Hepatic stellate cell (primary cell): ENCODE results near the gene C2CD2.

Experiments
- DNase-seq: peaks from one replicate; pipeline ENCODE4 v3.0.0; 2011; ENCODE audit warnings: low spot score

Gene C2CD2

DNA sequence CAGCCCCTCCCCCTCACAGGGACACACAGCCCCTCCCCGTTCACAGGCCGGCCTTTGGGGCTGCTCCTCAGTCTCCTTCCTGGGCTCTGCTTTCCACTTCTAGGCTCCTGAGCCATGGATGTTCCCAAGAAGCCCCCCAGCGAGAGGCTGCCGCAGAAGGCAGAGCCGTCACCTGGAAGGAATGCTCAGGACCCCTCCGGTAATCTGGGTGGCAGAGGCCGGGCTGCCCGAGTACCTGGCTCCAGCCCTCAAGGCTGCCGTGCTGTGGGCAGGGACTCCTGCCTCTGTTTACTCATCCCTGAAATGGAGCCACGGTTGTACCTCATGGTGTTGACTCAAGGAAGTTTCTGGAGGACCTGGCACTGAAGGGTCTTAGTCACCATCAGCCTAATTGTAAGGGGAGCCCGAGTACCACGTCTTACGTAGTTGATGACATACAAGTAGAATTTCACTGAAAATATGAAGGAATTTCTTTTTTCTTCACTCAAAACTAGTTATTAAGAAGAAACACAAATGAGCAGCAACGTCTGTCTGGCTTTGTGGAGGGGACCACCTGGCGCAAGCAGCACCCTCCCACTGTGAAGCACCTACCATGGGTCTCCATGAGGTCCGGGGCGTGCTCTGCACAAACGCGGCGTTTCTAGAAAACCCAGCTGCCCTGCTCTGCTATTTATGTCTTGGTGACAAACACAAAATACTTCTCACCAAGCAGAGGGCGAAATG is 108.3 kb downstream of the C2CD2 start:
- DNase-seq, result no peak

DNA sequence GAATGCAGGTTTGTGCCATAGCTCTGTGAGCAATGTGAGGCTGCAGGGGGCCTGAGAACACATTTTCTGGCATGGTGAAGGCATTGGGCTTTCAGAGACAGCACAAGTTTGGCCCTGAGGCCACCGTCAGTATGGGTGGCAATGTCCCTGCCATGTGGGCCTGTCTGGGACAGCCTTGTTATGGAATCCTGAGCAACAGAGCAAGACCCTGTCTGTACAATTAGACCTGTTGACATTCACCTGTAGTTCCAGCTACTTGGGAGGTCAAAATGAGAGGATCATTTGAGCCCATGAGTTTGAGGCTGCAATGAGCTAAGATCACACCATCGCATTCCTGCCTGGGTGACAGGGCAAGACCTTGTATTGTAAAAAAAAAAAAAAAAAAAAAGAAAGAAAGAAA is 110.2 kb downstream of the C2CD2 start:
- DNase-seq, result no peak

DNA sequence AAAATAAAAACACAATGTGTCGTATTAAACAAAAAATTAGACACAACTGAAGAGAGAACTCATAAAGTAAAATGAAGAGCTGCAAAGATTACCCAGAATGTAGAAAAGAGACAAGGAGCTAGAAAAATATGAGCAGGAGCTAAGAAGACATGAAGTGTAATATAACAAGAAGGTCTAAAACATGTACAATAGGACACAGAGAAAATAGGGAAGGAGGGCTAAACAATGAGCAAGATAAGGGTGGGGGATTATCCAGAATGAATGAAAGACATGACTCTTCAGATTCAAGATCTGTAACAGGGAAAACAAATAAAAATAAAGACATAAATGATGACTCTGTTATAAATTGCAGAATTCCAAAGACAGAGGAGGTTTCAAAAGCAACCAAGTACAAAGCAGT is 112.9 kb downstream of the C2CD2 start:
- no peak for DNase-seq

DNA sequence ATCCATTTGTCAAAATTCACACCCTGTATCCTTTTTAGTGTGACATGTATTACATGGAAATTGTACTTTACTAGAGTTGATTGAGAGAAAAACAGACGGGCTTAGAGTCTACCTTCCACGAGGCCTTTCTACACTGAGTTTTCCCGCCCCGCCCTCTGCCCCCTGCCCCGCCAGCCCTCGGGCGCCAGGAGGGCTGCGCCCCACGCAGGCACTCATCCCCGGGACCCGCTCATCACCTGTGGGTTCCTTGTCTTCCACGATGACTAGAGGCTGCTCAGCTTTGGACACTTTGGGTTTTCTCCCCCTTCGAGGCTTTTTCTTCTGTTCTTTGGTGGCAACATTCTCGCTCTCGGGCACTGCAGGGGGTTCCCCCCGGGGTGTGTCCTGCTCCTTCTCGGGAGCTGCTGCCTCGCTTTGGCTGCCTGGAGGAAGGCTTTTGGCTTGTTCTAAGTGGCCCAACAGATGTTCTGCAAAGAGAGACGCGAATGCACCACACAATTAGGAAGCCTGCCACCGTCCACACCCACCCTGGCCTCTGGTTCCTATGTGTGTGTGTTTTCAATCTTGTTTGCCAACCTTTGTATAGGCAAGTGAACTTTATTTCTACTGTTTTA is 114.3 kb downstream of the C2CD2 start:
- no peak for DNase-seq

DNA sequence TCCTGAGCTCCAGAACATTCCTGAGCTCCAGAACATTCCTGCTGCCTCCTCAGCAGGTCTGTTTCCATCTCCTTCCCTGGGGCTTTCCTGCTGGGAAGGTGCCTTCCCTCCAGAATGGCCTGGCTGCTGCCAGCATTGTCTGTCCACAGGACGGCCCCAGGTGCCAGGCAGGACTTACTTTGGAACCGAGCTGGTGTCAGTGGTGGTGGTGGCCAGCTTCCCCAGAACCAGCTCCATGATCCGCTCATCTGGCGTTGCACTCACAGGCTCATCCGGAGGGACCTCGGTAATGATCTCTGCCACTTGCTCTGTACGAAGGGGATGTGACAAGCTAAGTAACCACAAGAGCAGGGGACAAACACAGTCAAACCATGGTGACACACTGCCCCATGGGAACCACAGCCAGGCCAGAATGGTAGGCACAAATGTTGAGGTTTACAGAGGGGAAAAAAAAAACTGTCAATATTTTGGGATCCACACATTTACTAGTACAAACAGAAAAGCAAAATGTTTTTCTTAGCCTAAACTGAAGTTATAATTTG is 116.0 kb downstream of the C2CD2 start:
- no peak for DNase-seq

DNA sequence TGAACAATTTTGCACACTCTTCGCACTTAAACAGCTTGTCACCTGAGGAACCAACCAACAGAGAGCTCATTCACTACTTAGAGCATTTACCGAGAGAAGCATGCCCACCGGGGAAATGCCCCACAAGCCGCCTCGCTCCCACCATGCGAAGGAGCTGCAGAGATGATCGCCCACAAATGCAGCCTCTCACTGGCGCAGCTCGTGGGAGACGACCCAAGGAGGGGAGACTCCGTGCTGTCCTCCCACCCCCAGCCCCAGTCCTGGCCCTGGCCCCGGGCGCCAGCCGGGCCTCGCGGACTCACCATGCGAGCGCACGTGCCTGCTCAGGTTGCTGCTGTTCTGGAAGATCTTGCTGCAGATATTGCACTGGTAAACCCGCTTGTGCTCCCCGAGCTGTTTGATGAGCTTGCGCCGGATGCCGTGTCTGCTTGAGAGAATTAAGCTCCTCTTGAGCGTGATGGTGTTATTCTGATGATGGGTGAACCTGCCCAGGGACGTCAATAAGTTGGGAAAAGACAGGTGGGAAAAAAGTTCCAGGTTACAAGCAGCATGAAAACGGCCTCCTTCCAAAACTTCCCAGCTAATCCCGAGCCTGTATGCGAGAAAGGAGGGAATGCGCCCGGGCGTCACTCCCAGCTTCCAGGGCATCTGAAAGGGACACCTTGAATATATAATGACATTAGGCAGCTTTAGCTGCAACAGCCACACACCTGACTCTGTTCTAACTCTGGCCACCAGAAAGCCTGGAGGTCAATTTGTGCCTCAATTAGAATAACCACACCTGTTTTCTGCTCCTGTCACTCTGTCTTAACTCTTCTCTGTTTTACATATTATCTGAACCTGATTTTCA is 117.4 kb downstream of the C2CD2 start:
- no peak for DNase-seq

DNA sequence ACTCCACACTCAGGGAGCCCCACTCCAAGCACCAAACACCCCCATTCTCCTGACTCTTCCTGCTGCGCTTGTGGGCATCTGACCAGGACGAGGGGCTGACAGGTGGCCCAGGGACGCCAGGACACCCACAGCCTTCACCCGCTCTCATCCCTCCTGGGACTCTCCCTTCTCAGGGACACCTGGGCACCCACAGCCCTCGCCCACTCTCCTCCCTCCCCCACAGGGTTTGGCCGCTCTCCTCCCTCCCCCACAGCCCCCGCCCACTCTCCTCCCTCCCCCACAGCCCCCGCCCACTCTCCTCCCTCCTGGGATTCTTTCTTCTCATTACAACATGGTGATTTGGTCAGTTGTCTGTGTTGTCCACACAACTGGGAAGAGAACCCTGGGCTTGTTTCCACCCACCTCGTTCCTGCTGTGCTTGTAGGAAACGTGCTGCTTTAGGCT is 118.1 kb downstream of the C2CD2 start:
- no peak for DNase-seq
